Activated CD8-positive, alpha-beta memory T cell treated with anti-CD3 and anti-CD28 coated beads for 1 hour (primary cell): ENCODE results near the gene AUNIP.
A peak's percentile ranks its signal among the peaks of the same experiment; 100 is the strongest.

ENCODE experiments used
- DNase-seq, 2 donors: peaks; one replicate each; pipeline ENCODE4 v3.0.0-alpha.2; 2020; ENCODE audit warnings: low read depth in 1 of 2; ENCODE audit errors: extremely low read depth in 1 of 2

AUNIP gene

DNA sequence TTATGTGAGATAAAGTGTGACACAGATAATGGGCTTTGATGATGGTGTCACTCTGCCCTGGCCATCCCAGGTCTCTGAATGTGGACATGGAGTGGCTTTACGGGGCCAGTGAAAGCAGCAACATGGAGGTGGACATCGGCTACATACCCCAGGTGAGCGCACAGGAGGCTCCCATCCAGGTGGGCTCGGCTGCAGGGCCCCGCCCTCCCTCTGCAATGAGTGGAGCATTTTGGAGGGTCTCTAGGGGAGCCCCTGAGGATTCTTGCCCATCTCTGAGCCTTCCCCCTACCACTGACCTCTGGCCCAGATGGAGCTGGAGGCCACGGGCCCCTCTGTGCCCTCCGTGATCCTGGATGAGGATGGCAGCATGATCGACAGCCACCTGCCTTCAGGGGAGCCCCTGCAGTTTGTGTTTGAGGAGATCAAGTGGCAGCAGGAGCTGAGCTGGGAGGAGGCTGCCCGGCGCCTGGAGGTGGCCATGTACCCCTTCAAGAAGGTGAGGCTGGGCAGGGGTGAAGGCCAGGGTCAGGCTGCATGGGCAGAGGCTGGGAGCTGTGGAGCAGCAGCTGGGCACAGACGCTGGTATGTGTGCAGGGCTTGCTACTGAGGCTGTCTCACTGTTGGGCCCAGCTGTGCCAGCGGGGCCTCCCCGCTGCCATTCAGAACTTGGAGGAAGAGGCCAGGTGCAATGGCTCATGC lies 47.7 kb downstream of the AUNIP start:
- no peak for DNase-seq

DNA sequence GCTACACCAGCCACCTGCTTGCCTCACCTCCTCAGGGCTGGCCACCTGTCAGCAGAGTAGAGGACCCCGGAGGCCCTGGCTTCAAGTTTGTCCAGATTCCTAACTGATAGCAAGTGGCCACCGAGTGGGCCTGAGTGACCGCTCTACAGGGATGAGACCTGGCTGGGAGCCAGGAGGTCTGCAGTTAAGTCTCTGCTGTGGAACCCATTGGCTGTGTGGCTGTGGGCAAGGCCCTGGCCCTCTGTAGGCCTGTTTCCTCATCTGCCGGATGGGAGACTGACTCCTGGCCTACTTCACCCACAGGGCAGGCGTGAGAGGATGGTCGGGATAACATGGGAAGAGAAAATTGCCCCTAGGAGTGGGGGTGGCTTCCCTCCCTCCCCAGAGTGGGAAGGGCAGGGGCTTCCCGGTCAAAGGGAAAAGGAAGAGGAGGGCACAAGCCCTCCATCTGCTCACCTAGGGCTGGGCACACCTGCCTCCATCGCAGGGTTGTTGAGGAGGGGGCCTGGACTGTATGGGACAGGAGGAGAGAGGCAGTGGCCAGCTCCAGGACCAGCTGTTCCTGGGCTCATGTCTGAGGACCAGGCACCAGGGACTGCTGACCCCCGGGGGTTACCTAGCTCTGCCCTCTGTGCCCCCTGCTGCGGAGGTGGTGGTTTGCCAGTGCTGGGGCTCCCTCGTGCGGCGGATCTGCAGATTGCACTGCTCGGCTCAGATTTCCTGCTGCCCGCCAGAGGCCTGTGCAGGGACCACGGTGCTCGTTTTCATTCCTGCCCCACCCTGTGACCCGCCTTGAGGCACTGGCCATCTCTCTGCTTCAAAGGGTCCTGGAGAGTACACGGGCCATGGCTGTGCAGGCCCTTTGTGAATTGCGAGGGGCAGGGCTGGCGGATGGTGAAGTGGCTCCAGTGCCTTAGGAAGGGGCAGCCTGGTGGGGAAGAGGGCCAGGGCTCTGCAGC lies 48.6 kb downstream of the AUNIP start:
- DNase-seq = peak; percentile 57 to 72

DNA sequence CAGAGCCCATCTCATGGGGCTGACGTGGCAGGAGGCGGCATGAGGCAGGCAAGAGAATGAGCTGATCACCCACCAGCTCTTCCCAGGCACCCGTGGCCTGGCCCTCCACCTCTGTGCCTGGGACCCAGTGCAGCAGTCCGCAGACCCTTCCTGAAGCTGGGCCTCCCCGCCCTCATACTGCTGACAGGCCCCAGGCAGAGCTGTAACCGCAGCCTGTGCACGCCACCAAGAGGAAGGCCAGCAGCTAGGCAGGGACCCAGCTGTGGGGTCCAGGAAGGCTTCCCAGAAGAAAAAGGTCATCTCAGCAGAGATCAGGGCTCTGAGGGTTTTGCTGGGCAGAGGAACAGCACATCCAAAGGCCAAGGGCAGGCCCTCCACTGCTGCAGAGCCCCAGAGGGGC lies 49.3 kb downstream of the AUNIP start:
- DNase-seq = no peak

DNA sequence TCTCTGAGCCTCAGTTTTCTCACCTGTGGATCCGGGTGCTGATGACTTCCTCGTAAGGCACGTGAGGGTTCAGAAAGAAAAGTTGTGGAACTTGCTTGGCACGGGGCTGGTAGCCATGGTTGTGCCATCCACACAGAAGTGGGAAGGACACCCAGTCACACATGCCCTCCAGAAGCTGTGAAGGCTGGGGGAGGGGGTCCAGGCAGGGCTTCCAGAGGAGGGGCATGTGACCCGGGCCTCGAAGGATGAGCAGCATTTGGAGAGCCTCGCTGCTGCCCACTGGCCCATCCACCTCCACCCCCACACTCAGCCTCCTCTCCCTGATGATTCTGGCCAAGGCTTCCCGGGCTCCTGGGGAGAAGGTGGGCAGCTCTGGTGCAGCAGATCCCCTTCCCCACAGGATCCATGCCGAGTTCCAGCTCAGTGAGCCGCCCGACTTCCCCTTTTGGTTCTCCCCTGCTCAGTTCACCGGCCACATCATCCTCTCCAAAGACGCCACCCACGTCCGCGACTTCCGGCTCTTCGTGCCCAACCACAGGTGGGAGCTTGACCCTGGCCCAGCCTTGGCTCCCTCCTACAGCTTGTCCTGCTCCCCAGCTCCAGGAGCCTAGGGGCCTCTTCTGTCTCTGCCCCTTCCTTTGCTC lies 49.9 kb downstream of the AUNIP start:
- DNase-seq = no peak

- no peak for DNase-seq
These were observed 50.6 kb downstream of the AUNIP start for GRCh38 chr1:25808481-25809244.

DNA sequence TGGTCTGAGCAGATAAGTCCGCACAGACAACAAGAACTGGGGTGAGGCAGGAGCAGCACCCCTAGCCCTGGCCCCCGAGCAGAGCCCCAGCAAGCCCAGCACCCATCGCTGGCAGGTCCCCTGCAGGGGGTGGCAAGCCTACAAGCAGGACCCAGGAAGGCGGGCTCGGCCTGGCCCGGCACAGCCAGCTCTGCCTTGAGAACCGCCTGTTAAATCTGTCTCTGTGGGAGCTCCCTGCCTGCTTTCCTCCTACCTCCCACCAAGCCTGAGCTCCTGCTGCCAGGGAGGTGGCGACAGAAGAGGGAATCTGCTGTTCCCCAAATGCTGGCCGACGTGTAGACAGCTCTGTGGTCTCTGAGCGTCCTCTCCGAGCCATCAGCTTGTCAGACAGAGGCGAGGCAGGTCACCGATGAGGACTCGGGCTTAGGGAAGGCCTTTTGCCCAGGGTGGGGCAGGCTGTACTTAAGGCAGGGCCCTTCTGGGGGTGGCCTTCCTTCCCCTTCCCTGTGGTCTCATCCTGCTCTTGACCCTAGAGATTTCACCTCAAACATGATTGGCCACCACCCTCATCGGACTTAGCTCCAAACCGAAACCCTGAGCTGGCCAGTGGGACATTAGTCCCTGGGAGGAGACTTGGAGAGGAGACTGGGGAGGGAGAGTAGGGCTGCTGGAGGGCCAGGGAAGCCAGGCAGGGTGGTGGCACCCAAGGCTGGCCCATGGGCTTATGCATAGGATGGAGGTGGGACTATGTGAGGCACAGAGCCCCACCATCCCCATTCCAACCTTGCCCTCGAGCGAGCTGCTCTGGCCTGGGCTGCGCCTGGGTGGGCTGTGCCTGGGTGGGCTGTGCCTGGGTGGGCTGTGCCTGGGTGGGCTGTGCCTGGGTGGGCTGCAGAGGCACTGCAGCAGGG lies 51.5 kb downstream of the AUNIP start:
- no peak for DNase-seq

- DNase-seq = no peak
These were observed 52.8 kb downstream of the AUNIP start for GRCh38 chr1:25806418-25806817.

DNA sequence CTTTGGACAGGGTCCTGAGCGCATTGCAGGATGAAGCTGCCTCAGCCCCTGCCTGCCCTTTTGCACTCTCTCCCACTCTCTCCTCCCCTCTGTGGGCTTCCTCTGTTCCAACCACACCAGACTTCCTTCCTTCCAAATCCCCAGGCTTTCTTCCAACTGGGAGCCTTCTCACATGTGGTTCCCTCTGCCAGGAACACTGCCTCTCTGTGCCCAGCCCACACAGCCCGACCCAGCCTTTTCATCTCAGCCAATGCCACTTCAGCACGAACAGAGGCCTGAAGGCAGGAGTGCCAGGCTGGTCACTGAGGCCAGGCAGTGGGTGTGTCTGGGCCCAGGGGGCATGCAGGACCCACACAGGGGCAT lies 53.4 kb downstream of the AUNIP start:
- no peak for DNase-seq

GRCh38 chr1:25804964-25805862 lies 54.0 kb downstream of the AUNIP start:
- DNase-seq = no peak

GRCh38 chr1:25804244-25804963 lies 54.9 kb downstream of the AUNIP start:
- DNase-seq = no peak

DNA sequence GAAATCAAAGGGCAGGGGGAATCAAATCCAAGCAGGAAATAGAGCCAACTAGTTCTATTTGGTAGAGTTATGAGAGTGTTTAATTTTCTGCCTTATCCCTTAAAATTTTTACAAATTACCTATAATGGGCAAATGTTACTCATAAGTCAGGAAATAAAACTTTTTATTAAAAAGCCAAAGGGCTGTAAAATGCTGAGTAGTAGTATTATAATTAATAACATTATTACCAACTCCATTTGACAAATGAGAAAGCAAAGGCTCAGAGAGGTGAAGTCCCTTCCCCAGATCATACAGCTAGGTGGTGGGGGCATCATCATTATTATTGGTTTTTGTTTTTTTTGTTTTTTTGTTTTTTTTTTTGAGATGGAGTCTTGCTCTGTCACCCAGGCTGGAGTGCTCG lies 55.9 kb downstream of the AUNIP start:
- DNase-seq = no peak

- no peak for DNase-seq
These were observed 56.3 kb downstream of the AUNIP start for GRCh38 chr1:25802915-25803314.

GRCh38 chr1:25800703-25801377 lies 58.4 kb downstream of the AUNIP start:
- DNase-seq = no peak

- DNase-seq = no peak
These were observed 59.1 kb downstream of the AUNIP start, which contains the start of gene SELENON for GRCh38 chr1:25799935-25800702. TSS of gene SELENON (plus strand) at chr1:25800193. CDS start at chr1:25800231, 38 bp downstream.

GRCh38 chr1:25799352-25799934 lies 59.8 kb downstream of the AUNIP start:
- DNase-seq = no peak

DNA sequence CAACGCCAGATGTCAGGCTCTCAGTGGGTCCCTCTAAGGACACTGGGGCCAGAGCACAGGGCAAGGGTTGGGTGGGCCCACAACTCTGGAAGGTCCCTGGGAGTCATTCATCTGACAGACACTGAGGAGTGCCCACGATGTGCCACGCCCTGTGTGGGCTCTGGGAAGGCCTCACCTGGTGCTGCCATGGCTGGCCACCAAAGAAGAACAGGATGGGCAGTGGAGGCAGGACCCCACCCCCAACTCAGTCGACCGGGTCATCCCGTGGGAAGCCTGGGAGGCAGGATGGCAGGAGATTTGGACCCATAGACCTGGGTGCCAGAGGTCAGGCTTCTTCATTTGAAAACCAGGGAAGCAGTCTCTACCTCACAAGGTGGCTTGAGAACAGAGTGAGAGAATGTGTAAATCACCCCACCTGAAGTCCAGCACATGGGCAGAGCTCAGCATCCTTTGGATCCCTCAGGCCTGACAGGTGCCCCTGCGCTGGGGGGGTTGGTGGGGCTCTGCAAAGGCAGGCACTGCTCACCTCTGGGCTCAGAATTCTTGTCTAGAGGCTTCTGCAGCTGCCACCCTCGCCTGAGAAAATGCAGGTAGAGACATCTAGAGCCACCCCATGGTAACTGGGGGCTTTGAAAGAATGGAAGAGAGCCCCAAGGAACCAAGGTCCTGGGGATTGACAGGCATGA lies 60.4 kb downstream of the AUNIP start:
- no peak for DNase-seq
